Heart right ventricle (tissue), 16 donors: ENCODE measurements around the gene CALD1. TPM values are rescaled to one million over a fixed set of nuclear protein-coding genes. Genes with fewer than 3 reads are reported as not detected.

Experiments used
- ATAC-seq, 8 donors: fragments of 200-7000 bp; cut with Tn5 transposase; one replicate each; pipeline ENCODE4 v1.9.1; 2020; ENCODE audit warnings: mild to moderate bottlenecking in 8 of 8, moderate library complexity in 8 of 8, moderate number of reproducible peaks in 1 of 8
- DNase-seq, 2 donors: peaks; one replicate each; pipeline ENCODE4 v3.0.0-alpha.2; 2020
- H3K27ac ChIP-seq, 10 donors: fragments of 200-600 bp; sonication (generic) in 2 of 10; one replicate each; pipeline versions ENCODE4 v1.5.0 to v1.8.0; 2020 to 2022; ENCODE audit warnings: mild to moderate bottlenecking in 3 of 10
- H3K27me3 ChIP-seq, 7 donors: fragments of 200-600 bp; one replicate each; pipeline ENCODE4 v1.8.0; 2021 to 2022; ENCODE audit warnings: mild to moderate bottlenecking in 2 of 7
- H3K36me3 ChIP-seq, 9 donors: fragments of 200-600 bp; sonication (generic) in 1 of 9; one replicate each; pipeline versions ENCODE4 v1.5.0 to v1.8.0; 2020 to 2022; ENCODE audit warnings: mild to moderate bottlenecking in 2 of 9
- H3K4me1 ChIP-seq, 9 donors: fragments of 200-600 bp; sonication (generic) in 1 of 9; one replicate each; pipeline versions ENCODE4 v1.5.0 to v1.8.0; 2020 to 2022; ENCODE audit warnings: mild to moderate bottlenecking in 4 of 9
- H3K4me3 ChIP-seq, 10 donors: fragments of 200-600 bp; sonication (generic) in 2 of 10; one replicate each; pipeline versions ENCODE4 v1.5.0 to v1.8.0; 2020 to 2022; ENCODE audit warnings: mild to moderate bottlenecking in 7 of 10, moderate library complexity in 2 of 10
- H3K9me3 ChIP-seq, 11 donors: fragments of 200-600 bp in 10 of 11; sonication (generic) in 2 of 11; one replicate each; pipeline versions ENCODE4 v1.5.0 to v1.8.0; 2013 to 2022; ENCODE audit warnings: mild to moderate bottlenecking in 2 of 11, control low read depth in 1 of 11, moderate library complexity in 1 of 11
- WGBS, 2 donors: extraction: QIAGEN DNeasy Blood & Tissue Kit; methylation state at CpG; one replicate each; pipeline ENCODE4 v1.1.7; 2013; ENCODE audit warnings: inconsistent platforms in 1 of 2; 5-methylcytosine and 5-hydroxymethylcytosine counted together
- intact Hi-C, 10 donors: fragments of 100-400 bp; cut with DNase I; formaldehyde crosslinking; loops; one replicate each; pipeline versions ENCODE4 v1.11.1 to v1.14.2; 2022
- polyA plus RNA-seq, 2 donors: library from polyadenylated mRNA; stranded (reverse); fragments of 200-250 nt; gene quantifications; one replicate each; pipeline ENCODE4 v1.2.3, GENCODE V29; 2013
- total RNA-seq, 10 donors: library from RNA; stranded (reverse); fragmentation: NEBNext Ultra II Directional in 3 of 10; extraction: Animal tissue kit (Norgen Biotek cat#: 25700) in 3 of 10; gene quantifications; one replicate each; pipeline versions ENCODE4 v1.2.1 to v1.2.4, GENCODE V29; 2021 to 2023
- TF ChIP-seq, protein P1 (sequence below), 9 donors: fragments of 200-600 bp; sonication (generic) in 2 of 9; IDR thresholded peaks; one replicate each; pipeline versions ENCODE4 v1.5.0 to v1.8.0; 2021 to 2022; ENCODE audit warnings: antibody characterized with exemption in 9 of 9, mild to moderate bottlenecking in 5 of 9, moderate library complexity in 1 of 9
- donor health status: Arrhythmogenic right ventricular cardiomyopathy.
- donor health status: ischemic (EF 13 %, LVEDD 7.1; RV severe dilation, severe dysfunction).
- donor health status: healthy with polysubstance abuse.
- donor health status: DM: no; HTN: yes; CAD: no.
- donor health status: DM: no; HTN: no; CAD: no.
- donor health status: ischemic (EF 25% LVEDD 6.9; RV normal size, moderate dysfunction).
- donor health status: ischemic (EF 25% LVEDD 5.7; RV mildly dilated, moderate dysfunction).
- donor health status: healthy.
- donor health status: DM: yes; HTN: yes; CAD: no.
- donor health status: Ischemic cardiomyopathy.
- donor health status: ischemic (EF 35%, LVEDD 5.7; RV mildly dilated, moderate dysfunction).
- donor health status: nonischemic (EF 11% LVEDD 7.7; RV severe dilation, severe dysfunction).
- donor health status: DM: yes; HTN: yes; CAD: no.
- donor health status: PGD.
- donor health status: ischemic (EF 29% LVEDD 5.4; RV normal size, mild dysfunction).
- donor health status: nonischemic (EF 23%, LVEDD 6.1; RV moderate dilation, normal function).

Gene CALD1
- total and polyA plus RNA-seq, 12 donors, result 69.9 to 180 (median 126) TPM

DNA sequence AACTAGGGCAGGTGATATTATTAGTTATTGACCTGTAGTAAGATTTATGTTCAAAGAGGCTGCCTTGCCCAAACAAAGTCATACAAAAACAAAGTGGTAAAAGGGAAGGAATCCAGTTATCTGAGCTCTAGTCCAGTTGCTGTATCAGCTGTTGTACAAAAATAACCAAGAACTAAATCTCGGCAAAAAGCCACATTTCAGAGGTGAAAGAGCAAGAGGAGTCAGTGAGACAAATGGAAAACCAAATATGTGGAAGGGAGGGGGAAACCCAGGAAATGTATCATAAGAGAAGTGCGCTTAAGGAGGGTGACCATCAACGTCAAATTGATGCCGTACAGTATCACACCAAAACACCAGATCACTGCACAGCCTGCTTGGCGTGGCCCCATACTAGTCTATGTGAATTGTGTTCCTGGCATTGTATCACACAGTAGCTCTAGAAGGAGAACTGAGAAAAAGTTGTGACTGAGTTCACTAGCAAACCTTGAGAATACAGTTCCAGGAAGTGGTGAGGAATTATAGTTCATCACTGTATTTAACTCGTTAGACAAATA, 213.3 kb downstream of the CALD1 start:
- Histone ChIP-seq H3K36me3 (peaks cover 0 to 75% (median 14%) of the 10 kb centered on the region in 9 donors), H3K9me3 (no peaks in the 10 kb centered on the region), H3K27me3 (no peaks in the 10 kb centered on the region), H3K4me3 (no peak overlapping the region), H3K27ac (peak overlapping the region in 6 of 10 donors; percentile 21 to 63 (median 35)), H3K4me1 (peaks cover 0 to 43% (median 17%) of the 10 kb centered on the region in 9 donors)
- WGBS, 2 donors, result 65 to 73% methylated on average over 6 of the region's 6 CpGs
- intact Hi-C loops, result loop anchor here in 3 of 10 donors (10.0 kb wide), 3 partner anchors 172 to 192 kb away; partner anchors contain the start of gene CYREN (in 1 of the 3)
- peak in 1 of 2 donors; percentile 32 for DNase-seq
- ATAC-seq, result peak in 7 of 8 donors; percentile 53 to 75 (median 67)
- TF ChIP-seq, protein P1, sequence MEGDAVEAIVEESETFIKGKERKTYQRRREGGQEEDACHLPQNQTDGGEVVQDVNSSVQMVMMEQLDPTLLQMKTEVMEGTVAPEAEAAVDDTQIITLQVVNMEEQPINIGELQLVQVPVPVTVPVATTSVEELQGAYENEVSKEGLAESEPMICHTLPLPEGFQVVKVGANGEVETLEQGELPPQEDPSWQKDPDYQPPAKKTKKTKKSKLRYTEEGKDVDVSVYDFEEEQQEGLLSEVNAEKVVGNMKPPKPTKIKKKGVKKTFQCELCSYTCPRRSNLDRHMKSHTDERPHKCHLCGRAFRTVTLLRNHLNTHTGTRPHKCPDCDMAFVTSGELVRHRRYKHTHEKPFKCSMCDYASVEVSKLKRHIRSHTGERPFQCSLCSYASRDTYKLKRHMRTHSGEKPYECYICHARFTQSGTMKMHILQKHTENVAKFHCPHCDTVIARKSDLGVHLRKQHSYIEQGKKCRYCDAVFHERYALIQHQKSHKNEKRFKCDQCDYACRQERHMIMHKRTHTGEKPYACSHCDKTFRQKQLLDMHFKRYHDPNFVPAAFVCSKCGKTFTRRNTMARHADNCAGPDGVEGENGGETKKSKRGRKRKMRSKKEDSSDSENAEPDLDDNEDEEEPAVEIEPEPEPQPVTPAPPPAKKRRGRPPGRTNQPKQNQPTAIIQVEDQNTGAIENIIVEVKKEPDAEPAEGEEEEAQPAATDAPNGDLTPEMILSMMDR (IDR thresholded peaks at IDR 0.05), result no peak

DNA sequence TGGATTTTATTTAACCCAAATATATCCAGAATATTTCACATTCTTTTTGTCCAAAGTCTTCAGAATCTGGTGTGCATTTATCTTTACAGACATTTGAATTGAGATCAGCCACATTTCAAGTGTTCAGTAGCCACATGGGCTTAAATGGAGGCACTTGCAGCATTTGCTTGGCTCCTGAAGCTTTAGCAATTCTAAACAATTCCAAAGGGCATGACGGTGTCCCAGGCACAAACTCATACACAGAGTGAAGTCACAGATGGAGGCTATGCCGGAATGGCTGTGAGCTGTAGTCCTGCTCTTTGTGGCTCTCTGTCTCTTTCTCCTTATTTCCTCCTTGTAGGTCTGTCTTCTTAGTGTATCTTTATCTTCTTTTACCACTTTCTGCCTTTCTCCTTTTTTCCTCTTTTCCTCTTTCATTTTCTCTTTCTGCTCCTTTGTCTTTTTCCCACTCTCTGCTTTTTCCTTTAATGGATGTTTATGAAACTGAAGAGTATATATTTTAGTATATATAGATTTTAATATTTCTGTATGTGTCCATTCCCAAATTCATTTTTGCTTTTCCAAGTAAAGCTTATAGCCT, 214.5 kb downstream of the CALD1 start:
- TF ChIP-seq, protein P1 (IDR thresholded peaks at IDR 0.05), result no peak
- no peak overlapping the region for H3K4me3 ChIP-seq
- H3K9me3 ChIP-seq, result no peaks in the 10 kb centered on the region
- intact Hi-C loops, result loop anchor here in 3 of 10 donors (10.0 kb wide), 3 partner anchors 171 to 191 kb away; partner anchors contain the start of gene CYREN (in 1 of the 3)
- no peak for DNase-seq
- peaks cover 0 to 80% (median 14%) of the 10 kb centered on the region in 9 donors for H3K36me3 ChIP-seq
- no peaks in the 10 kb centered on the region for H3K27me3 ChIP-seq
- peak overlapping the region in 1 of 10 donors; percentile 17 for H3K27ac ChIP-seq
- ATAC-seq, result no peak
- 95 to 100% methylated on average over 2 of the region's 2 CpGs for WGBS, 2 donors
- peaks cover 0 to 31% (median 8%) of the 10 kb centered on the region in 9 donors for H3K4me1 ChIP-seq

DNA sequence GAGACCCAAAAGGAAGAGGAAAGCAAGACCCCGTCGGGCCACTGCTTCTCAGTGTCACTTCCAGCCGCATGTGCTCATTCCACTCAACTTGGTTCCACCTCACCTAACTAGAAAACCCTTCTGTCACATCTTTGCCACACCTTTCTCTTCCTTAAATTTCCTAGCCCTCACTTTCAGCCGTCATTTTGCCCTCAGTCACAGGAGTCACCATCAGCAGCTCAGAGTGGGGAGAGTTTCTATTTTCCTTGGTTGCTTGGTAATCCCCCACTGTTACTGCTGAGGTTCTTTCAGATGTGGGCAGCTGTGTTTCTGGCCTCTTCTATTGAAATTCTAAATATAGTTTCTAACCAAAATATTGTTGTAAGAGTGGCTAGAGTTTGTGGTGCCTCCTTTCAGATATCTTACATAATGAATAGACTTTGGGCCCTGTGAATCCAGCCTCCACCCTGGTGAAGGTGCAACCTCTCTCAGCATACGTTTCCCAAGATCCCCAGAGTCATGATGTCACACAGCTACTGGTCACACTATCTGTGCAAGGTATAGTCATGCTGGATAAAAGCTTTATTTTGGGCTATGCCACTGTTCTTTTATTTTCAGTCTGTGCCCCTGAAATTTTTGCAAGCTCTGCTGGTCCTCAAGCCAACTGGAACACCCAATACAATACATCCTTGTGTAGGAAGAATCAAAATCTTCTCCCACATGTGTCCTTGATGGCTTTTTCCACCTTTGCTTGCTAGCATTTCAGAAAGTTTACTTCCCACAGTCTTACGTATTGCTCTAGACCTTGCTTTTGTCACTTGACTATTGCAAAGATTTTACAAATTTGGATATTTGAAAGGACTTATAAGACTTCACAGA, 216.0 kb downstream of the CALD1 start:
- no peak for DNase-seq
- Histone ChIP-seq H3K27ac (peak overlapping the region in 2 of 10 donors; percentile 1 to 22), H3K36me3 (peaks cover 0 to 67% (median 14%) of the 10 kb centered on the region in 9 donors), H3K27me3 (no peaks in the 10 kb centered on the region), H3K9me3 (no peaks in the 10 kb centered on the region), H3K4me1 (peaks cover 0 to 27% (median 8%) of the 10 kb centered on the region in 9 donors), H3K4me3 (no peak overlapping the region)
- peak in 1 of 8 donors; percentile 15 for ATAC-seq
- intact Hi-C loops, result loop anchor here in 3 of 10 donors (10.0 kb wide), 3 partner anchors 169 to 189 kb away; partner anchors contain the start of gene CYREN (in 1 of the 3)
- 69 to 73% methylated on average over 6 of the region's 6 CpGs for WGBS, 2 donors
- TF ChIP-seq, protein P1 (IDR thresholded peaks at IDR 0.05), result no peak

DNA sequence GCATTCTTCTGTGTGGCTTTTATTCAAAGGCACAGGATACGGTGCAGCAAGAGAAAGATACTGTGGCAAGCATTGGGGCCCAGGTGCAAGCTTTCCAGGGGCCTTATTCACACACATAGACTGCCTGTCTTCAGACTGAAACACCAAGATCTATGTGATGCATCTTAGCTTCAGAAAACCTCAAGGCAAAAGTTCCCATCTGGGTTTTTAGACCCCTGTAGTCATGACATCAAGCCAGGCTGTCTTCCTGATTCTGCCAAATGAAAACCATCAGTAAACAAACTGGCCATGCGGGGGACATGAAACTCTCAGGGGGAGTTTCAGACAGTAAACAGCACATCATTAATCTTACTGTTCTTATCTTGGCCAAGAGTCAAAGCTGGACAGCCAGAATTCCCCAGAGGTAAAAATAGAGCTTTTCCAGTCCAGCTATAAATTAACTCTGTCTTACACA, 216.7 kb downstream of the CALD1 start:
- WGBS, 2 donors, result 49 to 60% methylated on average over 2 of the region's 2 CpGs
- DNase-seq, result peak in 1 of 2 donors; percentile 14
- H3K4me3 ChIP-seq, result no peak overlapping the region
- H3K27ac ChIP-seq, result peak overlapping the region in 1 of 10 donors; percentile 22
- intact Hi-C loops, result loop anchor here in 3 of 10 donors (10.0 kb wide), 3 partner anchors 169 to 189 kb away; partner anchors contain the start of gene CYREN (in 1 of the 3)
- TF ChIP-seq, protein P1 (IDR thresholded peaks at IDR 0.05), result no peak
- no peaks in the 10 kb centered on the region for H3K9me3 ChIP-seq
- H3K27me3 ChIP-seq, result no peaks in the 10 kb centered on the region
- H3K4me1 ChIP-seq, result peaks cover 0 to 24% (median 8%) of the 10 kb centered on the region in 9 donors
- peaks cover 0 to 63% (median 14%) of the 10 kb centered on the region in 9 donors for H3K36me3 ChIP-seq
- peak in 3 of 8 donors; percentile 18 to 56 (median 52) for ATAC-seq
